HepG2 (cell line): ENCODE measurements around the gene RNF25. TPM values are rescaled to one million over a fixed set of nuclear protein-coding genes. Genes with fewer than 3 reads are reported as not detected.
A peak's percentile ranks its signal among the peaks of the same experiment; 100 is the strongest.

ENCODE experiments used
- DPF2 ChIP-seq: sonication (generic); formaldehyde crosslinking; IDR thresholded peaks from 2 replicates; pipeline ENCODE4 v1.4.0; 2020; ENCODE audit warnings: mild to moderate bottlenecking, low read depth, missing genetic modification reagents, borderline replicate concordance
- KLF6 ChIP-seq: IDR thresholded peaks from 2 replicates; pipeline ENCODE4 v1.8.0; 2016; ENCODE audit warnings: missing biosample characterization, missing genetic modification reagents
- PHB2 ChIP-seq: fragments of 450-650 bp; IDR thresholded peaks from 2 replicates; pipeline ENCODE4 v1.6.1; 2018; ENCODE audit not compliant: partially characterized antibody
- THAP11 ChIP-seq: IDR thresholded peaks from 2 replicates; pipeline ENCODE4 v1.6.1; 2016; ENCODE audit warnings: missing biosample characterization, missing genetic modification reagents
- ZNF572 ChIP-seq: sonication (generic); formaldehyde crosslinking; IDR thresholded peaks from 2 replicates; pipeline ENCODE4 v1.5.1; 2020; ENCODE audit warnings: mild to moderate bottlenecking, missing genetic modification reagents
- ZNF782 ChIP-seq: sonication (generic); formaldehyde crosslinking; IDR thresholded peaks from 2 replicates; pipeline ENCODE4 v1.4.0; 2020; ENCODE audit warnings: missing genetic modification reagents, mild to moderate bottlenecking, borderline replicate concordance
- ZSCAN21 ChIP-seq: sonication (generic); formaldehyde crosslinking; IDR thresholded peaks from 2 replicates; pipeline ENCODE4 v1.8.0; 2022; ENCODE audit warnings: mild to moderate bottlenecking, missing genetic modification reagents, moderate library complexity, borderline replicate concordance
- polyA plus RNA-seq, 8 experiments: library from polyadenylated mRNA; depleted of rRNA in 3 of 8; stranded (reverse) in 7 of 8; unstranded in 1 of 8; fragments of >200 nt; fragmentation: Illumina TruSeq in 4 of 8; extraction: Trizol in 4 of 8; gene quantifications; 2 replicates each; pipeline versions ENCODE4 v1.2.1 to v1.2.3, GENCODE V29; 2011 to 2016; ENCODE audit warnings: low read depth in 4 of 8, missing spikeins in 1 of 8, mixed read lengths in 1 of 8; ENCODE audit not compliant: insufficient read depth in 1 of 8
- total RNA-seq, 5 experiments: library from RNA; depleted of rRNA; stranded (reverse); fragments of >200 nt; fragmentation: Illumina TruSeq; extraction: Trizol; gene quantifications; 2 replicates each; pipeline ENCODE4 v1.2.3, GENCODE V29; 2016; ENCODE audit warnings: low read depth in 1 of 5
- TF ChIP-seq, protein P1 (sequence below): sonication (generic); formaldehyde crosslinking; IDR thresholded peaks from 2 replicates; pipeline ENCODE4 v1.4.0; 2020; ENCODE audit warnings: missing genetic modification reagents, mild to moderate bottlenecking, borderline replicate concordance
- TF ChIP-seq, protein P2 (sequence below), 2 experiments: sonication (generic) in 1 of 2; formaldehyde crosslinking in 1 of 2; IDR thresholded peaks; 2 replicates each; pipeline versions ENCODE4 v1.4.0 to v1.6.1; 2018 to 2020; ENCODE audit warnings: missing genetic modification reagents in 2 of 2, borderline replicate concordance in 1 of 2, low read depth in 1 of 2, mild to moderate bottlenecking in 1 of 2, missing biosample characterization in 1 of 2
- TF ChIP-seq, protein P3 (sequence below): sonication (generic); formaldehyde crosslinking; IDR thresholded peaks from 2 replicates; pipeline ENCODE4 v1.8.0; 2022; ENCODE audit warnings: mild to moderate bottlenecking, missing genetic modification reagents, borderline replicate concordance
- TF ChIP-seq, protein P4 (sequence below): sonication (generic); formaldehyde crosslinking; conservative IDR thresholded peaks from 2 replicates; pipeline ENCODE4 v1.8.0; 2022; ENCODE audit warnings: missing genetic modification reagents
- TF ChIP-seq, protein P5 (sequence below): sonication (generic); formaldehyde crosslinking; IDR thresholded peaks from 2 replicates; pipeline ENCODE4 v1.4.0; 2020; ENCODE audit warnings: low read depth, missing genetic modification reagents
- TF ChIP-seq, protein P6 (sequence below): sonication (generic); formaldehyde crosslinking; IDR thresholded peaks from 2 replicates; pipeline ENCODE4 v1.5.0; 2020; ENCODE audit warnings: mild to moderate bottlenecking, missing genetic modification reagents

RNF25 gene
- total and polyA plus RNA-seq, 2 of the 13 experiments (the other 11 are each of a cell fraction or from before 2014, with no cell fraction given): 37.0 to 87.6 TPM

DNA sequence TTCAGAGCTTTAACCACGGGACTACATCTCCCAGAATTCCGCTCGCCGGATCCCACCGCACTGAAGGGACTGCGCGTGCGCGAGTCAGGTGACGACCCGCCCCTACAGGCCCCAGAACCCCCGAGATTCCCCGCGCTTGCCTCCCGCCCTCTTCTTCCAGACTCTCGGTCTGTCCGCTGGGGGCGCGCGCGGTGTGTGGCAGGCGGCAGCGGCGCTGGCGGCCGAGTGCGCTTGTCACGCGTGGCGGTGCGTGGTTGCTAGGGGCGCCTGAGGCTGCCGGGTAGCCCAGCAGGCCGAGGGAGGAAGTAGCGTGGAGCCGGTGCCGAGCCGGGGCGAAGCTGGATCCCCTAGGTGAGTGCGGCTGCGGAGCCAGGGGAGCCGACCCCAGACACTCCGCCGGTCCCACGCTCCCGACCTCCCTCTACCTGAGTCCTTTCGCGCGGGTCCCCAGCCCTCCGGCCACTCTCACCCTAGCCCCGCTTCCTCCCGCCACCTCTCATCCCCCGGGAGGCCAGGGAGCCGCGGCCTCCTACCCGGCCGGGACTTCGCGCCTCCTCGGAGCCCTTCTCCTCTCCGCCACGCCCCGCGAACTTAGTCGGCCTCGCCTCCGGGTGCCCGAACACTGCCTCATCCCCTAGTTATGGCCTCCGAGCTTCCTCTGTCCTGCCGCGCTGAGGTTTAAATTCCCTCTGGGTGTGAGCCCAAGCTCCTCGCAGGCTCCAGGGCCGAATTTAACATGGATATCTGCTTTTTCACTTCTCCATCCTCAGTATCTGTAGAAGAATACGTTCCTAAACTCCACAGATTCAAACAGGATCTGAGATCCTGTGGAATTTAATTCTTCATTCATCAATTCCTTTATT, 39.1 kb upstream of the RNF25 start, which contains the start of gene TTLL4 (continued):
- TF ChIP-seq, protein P1, sequence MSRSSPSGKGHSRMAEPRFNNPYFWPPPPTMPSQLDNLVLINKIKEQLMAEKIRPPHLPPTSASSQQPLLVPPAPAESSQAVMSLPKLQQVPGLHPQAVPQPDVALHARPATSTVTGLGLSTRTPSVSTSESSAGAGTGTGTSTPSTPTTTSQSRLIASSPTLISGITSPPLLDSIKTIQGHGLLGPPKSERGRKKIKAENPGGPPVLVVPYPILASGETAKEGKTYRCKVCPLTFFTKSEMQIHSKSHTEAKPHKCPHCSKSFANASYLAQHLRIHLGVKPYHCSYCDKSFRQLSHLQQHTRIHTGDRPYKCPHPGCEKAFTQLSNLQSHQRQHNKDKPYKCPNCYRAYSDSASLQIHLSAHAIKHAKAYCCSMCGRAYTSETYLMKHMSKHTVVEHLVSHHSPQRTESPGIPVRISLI (CRISPR knock-in tag): peak; percentile 70; the same call in 1 of the 2 replicates
- TF ChIP-seq, protein P2, sequence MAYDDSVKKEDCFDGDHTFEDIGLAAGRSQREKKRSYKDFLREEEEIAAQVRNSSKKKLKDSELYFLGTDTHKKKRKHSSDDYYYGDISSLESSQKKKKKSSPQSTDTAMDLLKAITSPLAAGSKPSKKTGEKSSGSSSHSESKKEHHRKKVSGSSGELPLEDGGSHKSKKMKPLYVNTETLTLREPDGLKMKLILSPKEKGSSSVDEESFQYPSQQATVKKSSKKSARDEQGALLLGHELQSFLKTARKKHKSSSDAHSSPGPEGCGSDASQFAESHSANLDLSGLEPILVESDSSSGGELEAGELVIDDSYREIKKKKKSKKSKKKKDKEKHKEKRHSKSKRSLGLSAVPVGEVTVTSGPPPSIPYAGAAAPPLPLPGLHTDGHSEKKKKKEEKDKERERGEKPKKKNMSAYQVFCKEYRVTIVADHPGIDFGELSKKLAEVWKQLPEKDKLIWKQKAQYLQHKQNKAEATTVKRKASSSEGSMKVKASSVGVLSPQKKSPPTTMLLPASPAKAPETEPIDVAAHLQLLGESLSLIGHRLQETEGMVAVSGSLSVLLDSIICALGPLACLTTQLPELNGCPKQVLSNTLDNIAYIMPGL (CRISPR knock-in tag; IDR thresholded peaks at IDR 0.05; ENCODE audit: borderline replicate concordance in 1 of 2, low read depth in 1 of 2): peak; percentile 100
- TF ChIP-seq ZNF572 (CRISPR knock-in tag): no peak; the same call in 1 of the 2 replicates
- TF ChIP-seq PHB2: no peak
- peak; percentile 83 for TF ChIP-seq KLF6 (CRISPR knock-in tag)
- TF ChIP-seq, protein P3, sequence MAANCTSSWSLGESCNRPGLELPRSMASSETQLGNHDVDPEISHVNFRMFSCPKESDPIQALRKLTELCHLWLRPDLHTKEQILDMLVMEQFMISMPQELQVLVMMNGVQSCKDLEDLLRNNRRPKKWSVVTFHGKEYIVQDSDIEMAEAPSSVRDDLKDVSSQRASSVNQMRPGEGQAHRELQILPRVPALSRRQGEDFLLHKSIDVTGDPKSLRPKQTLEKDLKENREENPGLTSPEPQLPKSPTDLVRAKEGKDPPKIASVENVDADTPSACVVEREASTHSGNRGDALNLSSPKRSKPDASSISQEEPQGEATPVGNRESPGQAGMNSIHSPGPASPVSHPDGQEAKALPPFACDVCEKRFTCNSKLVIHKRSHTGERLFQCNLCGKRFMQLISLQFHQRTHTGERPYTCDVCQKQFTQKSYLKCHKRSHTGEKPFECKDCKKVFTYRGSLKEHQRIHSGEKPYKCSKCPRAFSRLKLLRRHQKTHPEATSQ (CRISPR knock-in tag): peak; percentile 88
- TF ChIP-seq ZSCAN21 (CRISPR knock-in tag): peak; percentile 88; the same call in 1 of the 2 replicates
- TF ChIP-seq, protein P4, sequence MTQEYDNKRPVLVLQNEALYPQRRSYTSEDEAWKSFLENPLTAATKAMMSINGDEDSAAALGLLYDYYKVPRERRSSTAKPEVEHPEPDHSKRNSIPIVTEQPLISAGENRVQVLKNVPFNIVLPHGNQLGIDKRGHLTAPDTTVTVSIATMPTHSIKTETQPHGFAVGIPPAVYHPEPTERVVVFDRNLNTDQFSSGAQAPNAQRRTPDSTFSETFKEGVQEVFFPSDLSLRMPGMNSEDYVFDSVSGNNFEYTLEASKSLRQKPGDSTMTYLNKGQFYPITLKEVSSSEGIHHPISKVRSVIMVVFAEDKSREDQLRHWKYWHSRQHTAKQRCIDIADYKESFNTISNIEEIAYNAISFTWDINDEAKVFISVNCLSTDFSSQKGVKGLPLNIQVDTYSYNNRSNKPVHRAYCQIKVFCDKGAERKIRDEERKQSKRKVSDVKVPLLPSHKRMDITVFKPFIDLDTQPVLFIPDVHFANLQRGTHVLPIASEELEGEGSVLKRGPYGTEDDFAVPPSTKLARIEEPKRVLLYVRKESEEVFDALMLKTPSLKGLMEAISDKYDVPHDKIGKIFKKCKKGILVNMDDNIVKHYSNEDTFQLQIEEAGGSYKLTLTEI: no peak
- TF ChIP-seq, protein P5, sequence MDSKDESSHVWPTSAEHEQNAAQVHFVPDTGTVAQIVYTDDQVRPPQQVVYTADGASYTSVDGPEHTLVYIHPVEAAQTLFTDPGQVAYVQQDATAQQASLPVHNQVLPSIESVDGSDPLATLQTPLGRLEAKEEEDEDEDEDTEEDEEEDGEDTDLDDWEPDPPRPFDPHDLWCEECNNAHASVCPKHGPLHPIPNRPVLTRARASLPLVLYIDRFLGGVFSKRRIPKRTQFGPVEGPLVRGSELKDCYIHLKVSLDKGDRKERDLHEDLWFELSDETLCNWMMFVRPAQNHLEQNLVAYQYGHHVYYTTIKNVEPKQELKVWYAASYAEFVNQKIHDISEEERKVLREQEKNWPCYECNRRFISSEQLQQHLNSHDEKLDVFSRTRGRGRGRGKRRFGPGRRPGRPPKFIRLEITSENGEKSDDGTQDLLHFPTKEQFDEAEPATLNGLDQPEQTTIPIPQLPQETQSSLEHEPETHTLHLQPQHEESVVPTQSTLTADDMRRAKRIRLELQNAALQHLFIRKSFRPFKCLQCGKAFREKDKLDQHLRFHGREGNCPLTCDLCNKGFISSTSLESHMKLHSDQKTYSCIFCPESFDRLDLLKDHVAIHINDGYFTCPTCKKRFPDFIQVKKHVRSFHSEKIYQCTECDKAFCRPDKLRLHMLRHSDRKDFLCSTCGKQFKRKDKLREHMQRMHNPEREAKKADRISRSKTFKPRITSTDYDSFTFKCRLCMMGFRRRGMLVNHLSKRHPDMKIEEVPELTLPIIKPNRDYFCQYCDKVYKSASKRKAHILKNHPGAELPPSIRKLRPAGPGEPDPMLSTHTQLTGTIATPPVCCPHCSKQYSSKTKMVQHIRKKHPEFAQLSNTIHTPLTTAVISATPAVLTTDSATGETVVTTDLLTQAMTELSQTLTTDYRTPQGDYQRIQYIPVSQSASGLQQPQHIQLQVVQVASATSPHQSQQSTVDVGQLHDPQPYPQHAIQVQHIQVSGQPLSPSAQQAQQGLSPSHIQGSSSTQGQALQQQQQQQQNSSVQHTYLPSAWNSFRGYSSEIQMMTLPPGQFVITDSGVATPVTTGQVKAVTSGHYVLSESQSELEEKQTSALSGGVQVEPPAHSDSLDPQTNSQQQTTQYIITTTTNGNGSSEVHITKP (CRISPR knock-in tag): peak; percentile 29; the same call in 1 of the 2 replicates
- peak; percentile 91 for TF ChIP-seq ZNF782 (CRISPR knock-in tag)
- TF ChIP-seq, protein P6, sequence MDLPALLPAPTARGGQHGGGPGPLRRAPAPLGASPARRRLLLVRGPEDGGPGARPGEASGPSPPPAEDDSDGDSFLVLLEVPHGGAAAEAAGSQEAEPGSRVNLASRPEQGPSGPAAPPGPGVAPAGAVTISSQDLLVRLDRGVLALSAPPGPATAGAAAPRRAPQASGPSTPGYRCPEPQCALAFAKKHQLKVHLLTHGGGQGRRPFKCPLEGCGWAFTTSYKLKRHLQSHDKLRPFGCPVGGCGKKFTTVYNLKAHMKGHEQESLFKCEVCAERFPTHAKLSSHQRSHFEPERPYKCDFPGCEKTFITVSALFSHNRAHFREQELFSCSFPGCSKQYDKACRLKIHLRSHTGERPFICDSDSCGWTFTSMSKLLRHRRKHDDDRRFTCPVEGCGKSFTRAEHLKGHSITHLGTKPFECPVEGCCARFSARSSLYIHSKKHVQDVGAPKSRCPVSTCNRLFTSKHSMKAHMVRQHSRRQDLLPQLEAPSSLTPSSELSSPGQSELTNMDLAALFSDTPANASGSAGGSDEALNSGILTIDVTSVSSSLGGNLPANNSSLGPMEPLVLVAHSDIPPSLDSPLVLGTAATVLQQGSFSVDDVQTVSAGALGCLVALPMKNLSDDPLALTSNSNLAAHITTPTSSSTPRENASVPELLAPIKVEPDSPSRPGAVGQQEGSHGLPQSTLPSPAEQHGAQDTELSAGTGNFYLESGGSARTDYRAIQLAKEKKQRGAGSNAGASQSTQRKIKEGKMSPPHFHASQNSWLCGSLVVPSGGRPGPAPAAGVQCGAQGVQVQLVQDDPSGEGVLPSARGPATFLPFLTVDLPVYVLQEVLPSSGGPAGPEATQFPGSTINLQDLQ (CRISPR knock-in tag): peak; percentile 86
- TF ChIP-seq THAP11: peak; percentile 98
- TF ChIP-seq DPF2 (CRISPR knock-in tag): no peak
